CD4-positive, alpha-beta T cell treated with Interleukin-2 at 100 ng/mL for 4 hours (primary cell): ENCODE measurements around the gene TUBA8.
"Not testable (repeated sequence)": the region's sequence is repeated elsewhere in the genome, so short reads cannot be mapped to it uniquely, and the experiment has no call there.

Source experiments
- DNase-seq: peaks from one replicate; pipeline ENCODE4 v3.0.0-alpha.2; 2020; ENCODE audit warnings: low spot score

The TUBA8 gene

DNA sequence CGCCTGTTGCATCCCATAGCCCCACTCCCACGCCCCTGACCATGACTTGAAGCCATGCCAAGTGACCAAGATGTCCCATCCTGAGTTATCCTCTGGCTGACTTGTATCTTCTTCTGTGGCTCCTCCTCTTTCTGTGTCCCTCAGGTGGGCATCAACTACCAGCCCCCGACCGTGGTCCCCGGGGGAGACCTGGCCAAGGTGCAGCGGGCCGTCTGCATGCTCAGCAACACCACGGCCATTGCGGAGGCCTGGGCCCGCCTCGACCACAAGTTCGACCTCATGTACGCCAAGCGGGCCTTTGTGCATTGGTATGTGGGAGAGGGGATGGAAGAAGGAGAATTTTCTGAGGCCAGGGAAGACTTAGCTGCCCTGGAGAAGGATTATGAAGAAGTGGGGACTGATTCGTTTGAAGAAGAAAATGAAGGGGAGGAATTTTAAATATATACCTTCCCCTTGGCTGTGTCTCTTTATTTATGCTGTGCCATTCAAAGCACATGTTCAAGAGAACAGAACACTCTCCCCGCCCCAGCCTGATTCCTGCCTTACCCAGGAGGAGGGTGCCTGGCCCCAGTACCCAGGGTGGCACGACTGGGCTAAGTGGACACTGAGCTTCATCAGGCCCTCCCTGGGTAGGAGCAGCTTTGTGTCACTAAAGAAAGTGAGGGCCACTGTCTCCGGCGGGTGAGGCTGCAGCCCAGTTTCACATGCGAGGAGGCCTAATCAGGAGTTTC, 20.3 kb downstream of the TUBA8 start:
- DNase-seq, result no peak

- DNase-seq, result no peak
Measured at GRCh38 chr22:18133452-18133851, 22.8 kb downstream of the TUBA8 start.

- no peak for DNase-seq
Measured at GRCh38 chr22:18136563-18137320, 26.1 kb downstream of the TUBA8 start.

DNA sequence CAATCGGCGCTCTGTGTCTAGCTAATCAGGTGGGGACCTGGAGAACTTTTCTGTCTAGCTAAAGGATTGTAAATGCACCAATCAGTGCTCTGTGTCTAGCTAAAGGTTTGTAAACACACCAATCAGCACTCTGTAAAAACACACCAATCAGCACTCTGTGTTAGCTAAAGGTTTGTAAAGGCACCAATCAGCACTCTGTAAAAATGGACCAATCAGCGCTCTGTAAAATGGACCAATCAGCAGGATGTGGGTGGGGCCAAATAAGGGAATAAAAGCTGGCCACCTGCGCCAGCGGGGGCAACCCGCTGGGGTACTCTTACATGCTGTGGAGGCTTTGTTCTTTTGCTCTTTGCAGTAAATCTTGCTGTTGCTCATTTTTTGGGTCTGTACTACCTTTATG, 30.4 kb downstream of the TUBA8 start:
- not testable (repeated sequence) for DNase-seq

- no peak for DNase-seq
Measured at GRCh38 chr22:18144105-18144504, 33.5 kb downstream of the TUBA8 start.

DNA sequence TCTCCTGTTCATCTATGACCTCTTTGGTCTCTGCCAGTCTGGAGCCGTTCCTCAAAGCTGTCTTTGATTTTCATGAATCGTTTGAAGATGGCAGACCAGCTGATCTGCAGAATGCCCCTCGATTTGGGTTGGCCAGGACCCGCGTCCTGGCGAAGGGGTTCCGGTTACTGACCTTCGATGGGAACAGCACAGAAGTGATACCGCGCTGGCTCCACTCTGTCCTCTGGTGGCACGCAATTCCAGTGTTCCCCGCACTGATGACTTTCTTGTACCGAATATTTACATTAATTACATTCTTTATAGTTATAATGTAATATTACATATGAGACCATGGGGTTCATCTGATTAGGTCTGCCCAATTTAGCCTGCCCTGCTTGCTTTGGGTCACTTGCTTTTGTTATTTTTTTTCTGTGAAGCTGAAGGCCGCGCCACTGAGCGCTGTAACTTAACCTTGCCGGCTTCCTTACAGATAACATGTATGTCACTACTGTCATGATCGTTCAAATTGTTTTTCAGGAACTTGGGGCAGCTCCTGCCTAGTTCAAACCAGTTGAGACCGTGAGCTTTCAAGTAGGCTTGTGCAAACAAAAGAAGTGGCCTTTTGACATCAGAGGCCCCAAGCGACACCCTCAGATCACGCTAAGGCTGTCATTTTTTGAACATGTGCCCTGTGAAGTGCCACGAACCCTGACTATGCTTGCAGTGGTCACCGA, 35.2 kb downstream of the TUBA8 start:
- no peak for DNase-seq

- DNase-seq, result no peak
Measured at GRCh38 chr22:18146389-18146753, 35.8 kb downstream of the TUBA8 start.

DNA sequence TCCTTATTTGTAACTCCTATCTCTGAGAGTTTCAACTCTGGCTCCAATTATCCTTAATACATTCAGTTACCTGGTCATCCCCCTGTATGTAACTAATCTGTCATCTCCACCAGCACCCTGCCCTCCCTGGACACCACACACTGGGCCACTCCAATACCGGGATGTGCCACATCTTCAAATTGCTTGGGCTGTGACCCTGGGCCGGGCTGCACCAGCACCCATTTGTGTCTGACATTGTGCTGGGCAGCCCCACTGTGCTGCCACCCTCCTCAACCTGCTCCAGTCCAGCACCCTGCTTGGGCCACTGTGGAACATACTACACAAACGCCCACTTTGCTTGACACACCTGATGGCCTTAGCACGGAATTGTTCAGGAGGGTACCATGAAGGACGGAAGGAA, 37.2 kb downstream of the TUBA8 start:
- DNase-seq, result no peak

DNA sequence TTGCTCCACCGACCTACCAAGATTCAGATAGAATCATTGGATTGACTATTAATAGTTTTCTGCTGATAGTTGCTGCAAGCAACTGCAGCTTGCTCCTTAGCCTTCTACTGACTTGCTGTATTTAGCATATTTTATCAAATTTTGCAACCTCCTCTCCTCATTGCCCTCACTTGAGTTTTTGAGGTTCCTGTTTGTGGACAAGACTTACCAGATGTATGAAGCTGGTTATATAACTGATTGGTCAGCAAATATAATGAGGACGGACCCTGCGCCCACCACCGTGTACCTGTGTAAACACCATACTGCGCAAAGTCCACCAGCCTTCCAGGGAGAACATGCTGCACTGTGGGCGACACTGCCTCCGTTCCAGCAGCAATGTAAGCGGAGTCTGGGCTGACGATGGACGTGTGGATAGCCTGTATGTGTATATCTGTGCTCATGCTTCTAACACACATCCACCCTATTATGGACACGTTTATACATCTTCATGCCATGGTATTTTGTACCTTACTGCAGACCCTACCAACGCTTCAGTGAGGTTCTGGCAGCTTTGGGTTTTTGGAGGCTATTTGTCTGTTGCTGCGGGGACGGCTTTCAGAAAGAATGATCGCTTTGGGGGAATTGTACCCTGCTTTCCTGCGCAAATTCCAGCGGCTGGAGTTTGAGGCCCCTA, 37.8 kb downstream of the TUBA8 start:
- DNase-seq, result no peak

GRCh38 chr22:18152519-18152918, 41.9 kb downstream of the TUBA8 start:
- no peak for DNase-seq

- DNase-seq, result no peak
Measured at GRCh38 chr22:18154821-18155390, 44.3 kb downstream of the TUBA8 start.

DNA sequence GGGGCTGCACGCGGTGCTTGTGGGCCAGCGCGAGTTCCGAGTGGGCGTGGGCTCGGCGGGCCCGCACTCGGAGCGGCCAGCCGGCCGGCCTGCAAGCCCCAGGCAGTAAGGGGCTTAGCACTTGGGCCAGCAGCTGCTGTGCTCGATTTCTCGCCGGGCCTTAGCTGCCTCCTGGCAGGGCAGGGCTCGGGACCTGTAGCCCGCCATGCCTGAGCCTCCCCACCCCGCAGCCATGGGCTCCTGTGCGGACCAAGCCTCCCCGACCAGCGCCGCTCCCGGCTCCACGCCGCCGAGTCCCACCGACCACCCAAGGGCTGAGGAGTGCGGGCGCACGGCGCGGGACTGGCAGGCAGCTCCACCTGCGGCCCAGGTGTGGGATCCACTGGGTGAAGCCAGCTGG, 44.9 kb downstream of the TUBA8 start:
- not testable (repeated sequence) for DNase-seq

DNA sequence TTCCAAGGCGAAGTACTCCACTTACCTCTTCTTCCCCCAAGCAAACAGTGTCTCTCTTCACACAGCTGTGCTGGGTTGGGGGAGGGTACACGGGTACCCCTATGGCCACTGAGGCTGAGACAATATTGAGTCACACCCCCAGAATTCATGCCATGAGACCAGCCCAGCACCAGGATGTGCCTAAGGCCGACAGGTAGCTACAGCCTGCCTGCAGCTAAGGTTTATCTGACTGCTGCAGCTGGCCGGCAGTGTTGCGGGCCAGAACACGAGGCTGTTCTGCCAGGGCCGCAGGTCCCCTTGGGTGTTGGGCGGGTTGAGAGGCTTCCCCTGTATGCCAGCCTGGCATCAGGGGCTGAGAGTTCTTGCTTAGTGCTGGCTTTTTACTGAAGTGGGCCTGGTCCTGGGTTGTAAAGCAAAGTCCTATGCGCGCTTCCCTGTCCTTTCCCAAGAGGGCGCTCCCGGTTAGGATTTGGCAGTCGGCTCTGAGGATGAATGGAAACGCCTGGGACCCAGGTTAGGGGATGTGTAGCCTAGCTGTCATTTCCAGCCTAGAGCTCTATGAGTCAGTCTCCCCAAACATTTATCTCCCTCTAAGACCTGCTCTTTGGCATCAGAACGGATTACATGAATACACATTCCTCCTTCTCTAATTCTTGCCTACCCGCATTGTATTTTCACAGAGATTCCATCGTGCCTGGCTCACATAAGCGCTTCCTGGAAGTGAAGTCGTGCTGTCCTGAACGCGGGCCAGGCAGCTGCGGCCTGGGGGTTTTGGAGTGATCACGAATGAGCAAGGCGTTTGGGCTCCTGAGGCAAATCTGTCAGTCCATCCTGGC, 46.5 kb downstream of the TUBA8 start:
- DNase-seq, result peak; percentile 33

GRCh38 chr22:18157714-18158028, 47.1 kb downstream of the TUBA8 start:
- DNase-seq, result no peak

GRCh38 chr22:18160641-18161040, 50.0 kb downstream of the TUBA8 start:
- not testable (repeated sequence) for DNase-seq

- DNase-seq, result not testable (repeated sequence)
Measured at GRCh38 chr22:18163843-18164242, 53.2 kb downstream of the TUBA8 start.

DNA sequence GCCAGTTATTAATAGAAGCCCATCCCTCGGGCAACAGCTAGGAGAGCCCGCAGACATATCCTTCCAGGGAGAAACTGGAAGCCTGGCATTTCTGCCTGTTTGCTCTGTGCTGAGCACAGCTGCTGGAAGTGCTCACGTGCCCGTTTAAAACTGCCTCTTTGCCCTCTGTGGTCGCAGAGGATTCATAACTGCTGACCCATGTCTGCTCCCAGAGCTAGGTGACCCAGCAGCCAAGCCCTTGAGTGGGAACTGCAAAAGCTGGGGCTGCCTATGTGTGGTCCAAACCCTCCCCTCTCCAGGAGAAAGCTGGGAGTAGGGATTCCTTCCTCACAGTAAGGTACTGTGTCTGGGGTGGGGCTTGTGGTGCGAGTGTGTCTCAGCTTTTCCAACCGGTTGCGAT, 54.0 kb downstream of the TUBA8 start:
- not testable (repeated sequence) for DNase-seq

- not testable (repeated sequence) for DNase-seq
Measured at GRCh38 chr22:18165356-18165755, 54.7 kb downstream of the TUBA8 start.

DNA sequence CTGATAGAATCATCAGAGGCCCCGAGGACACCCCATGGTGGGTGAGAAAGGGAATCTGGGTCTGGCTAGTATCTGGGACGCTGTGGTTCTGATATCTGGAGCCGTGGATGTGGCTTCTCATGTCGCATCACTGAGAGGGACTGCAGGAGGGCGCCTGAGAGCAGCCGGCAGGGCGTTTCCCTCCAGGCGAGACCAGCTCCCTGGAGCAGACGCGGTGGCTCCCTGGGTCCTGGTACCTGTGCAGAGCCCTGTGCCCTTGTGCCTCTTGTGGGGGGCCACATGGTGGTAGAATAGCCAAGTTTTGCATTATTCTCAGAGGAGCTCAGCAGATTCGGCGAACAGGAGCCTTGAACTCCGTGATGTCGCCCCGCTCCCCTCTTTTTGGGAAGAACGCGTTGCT, 59.7 kb downstream of the TUBA8 start:
- DNase-seq, result not testable (repeated sequence)

DNA sequence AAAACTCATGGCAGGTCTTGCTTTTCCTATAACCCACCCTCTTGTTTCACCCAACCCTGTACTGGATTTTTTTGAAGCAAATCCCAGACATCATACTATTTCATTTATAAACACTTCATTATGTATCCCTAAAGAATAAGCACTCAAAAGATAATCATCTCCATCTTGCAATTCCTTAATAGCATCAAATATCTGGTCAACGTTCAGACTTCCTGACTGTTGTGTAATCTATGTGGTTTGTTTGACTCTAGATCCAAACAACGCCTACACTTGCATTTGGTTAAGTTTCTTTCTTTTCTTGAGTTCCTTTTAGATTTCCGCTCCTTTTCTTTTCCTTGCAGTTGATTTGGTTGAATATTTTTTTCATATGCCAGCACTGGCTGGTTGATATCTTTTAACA, 61.6 kb downstream of the TUBA8 start:
- not testable (repeated sequence) for DNase-seq

GRCh38 chr22:18172776-18173175, 62.2 kb downstream of the TUBA8 start:
- DNase-seq, result not testable (repeated sequence)
